Heart left ventricle (tissue), 13 donors: ENCODE results near the gene FOXP1.

Experiments used
- CTCF ChIP-seq, 12 donors: fragments of 200-600 bp; sonication (generic) in 4 of 12; IDR thresholded peaks; one replicate each; pipeline versions ENCODE4 v1.5.0 to v1.8.0; 2018 to 2022; ENCODE audit warnings: antibody characterized with exemption in 12 of 12, mild to moderate bottlenecking in 5 of 12
- POLR2A ChIP-seq, 2 donors: fragments of 450-650 bp; IDR thresholded peaks; one replicate each; pipeline ENCODE4 v1.6.1; 2017; ENCODE audit warnings: antibody characterized with exemption in 2 of 2, mild to moderate bottlenecking in 2 of 2, moderate library complexity in 2 of 2
- donor health status: ischemic (EF 13 %, LVEDD 7.1; RV severe dilation, severe dysfunction).
- donor health status: DM: no; HTN: yes; CAD: no.
- donor health status: DM: no; HTN: no; CAD: no.
- donor health status: ischemic (EF 25% LVEDD 6.9; RV normal size, moderate dysfunction).
- donor health status: ischemic (EF 25% LVEDD 5.7; RV mildly dilated, moderate dysfunction).
- donor health status: ischemic (EF 35%, LVEDD 5.7; RV mildly dilated, moderate dysfunction).
- donor health status: nonischemic (EF 11% LVEDD 7.7; RV severe dilation, severe dysfunction).
- donor health status: DM: yes; HTN: yes; CAD: no.
- donor health status: PGD.
- donor health status: ischemic (EF 29% LVEDD 5.4; RV normal size, mild dysfunction).
- donor health status: nonischemic (EF 23%, LVEDD 6.1; RV moderate dilation, normal function).

DNA sequence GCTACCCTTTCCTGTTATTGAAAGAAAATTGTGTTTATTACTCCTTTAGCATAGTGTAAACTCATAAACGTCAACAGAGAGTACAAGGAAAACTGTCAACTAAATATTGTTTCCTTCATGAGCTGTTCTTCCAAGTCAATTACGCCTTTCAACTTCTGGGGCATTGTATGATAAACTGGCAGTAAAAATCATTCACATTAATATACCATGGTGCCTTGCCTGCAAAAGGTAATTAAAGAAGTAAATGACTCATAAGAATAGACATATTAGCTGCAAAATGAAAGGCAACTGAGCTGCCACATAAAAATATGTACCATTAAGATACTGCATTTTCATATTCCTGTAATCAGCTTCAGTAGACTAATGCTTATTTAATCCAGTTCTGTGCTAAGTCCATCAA lies 447.3 kb downstream of the FOXP1 start:
- TF ChIP-seq CTCF (IDR thresholded peaks at IDR 0.05) (no peak), POLR2A (IDR thresholded peaks at IDR 0.05) (no peak)
